Stimulated activated CD8-positive, alpha-beta memory T cell treated with anti-CD3 and anti-CD28 coated beads, Interleukin-4, amount 100 ng/mL, for 24 hours (primary cell): Measurements from ENCODE around the gene TLN1.

ENCODE experiments used
- DNase-seq: peaks from one replicate; pipeline ENCODE4 v3.0.0-alpha.2; 2020; ENCODE audit warnings: low read depth

TLN1 gene

GRCh38 chr9:35755071-35755470 is 23.1 kb upstream of the TLN1 start:
- no peak for DNase-seq

- DNase-seq = no peak
Measured at GRCh38 chr9:35754264-35754663, 22.3 kb upstream of the TLN1 start, which contains the start of gene MSMP. Gene MSMP (minus strand): TSS chr9:35754276. CDS start chr9:35754129, 147 bp downstream.

GRCh38 chr9:35753466-35753865 is 21.5 kb upstream of the TLN1 start:
- no peak for DNase-seq

GRCh38 chr9:35750256-35750531 is 18.2 kb upstream of the TLN1 start:
- DNase-seq = no peak

- DNase-seq = no peak
Measured at GRCh38 chr9:35749515-35750255, 17.7 kb upstream of the TLN1 start.

GRCh38 chr9:35748858-35749514 is 17.0 kb upstream of the TLN1 start, which contains the start of the genes GBA2 and RGP1:
Gene GBA2 (minus strand): TSS chr9:35749228. CDS start chr9:35748704, 524 bp downstream.
Gene RGP1 (plus strand): TSS chr9:35749287. CDS start chr9:35749756, 469 bp downstream.
- peak; percentile 66 for DNase-seq

- DNase-seq = no peak
Measured at GRCh38 chr9:35748242-35748857, 16.4 kb upstream of the TLN1 start.

- no peak for DNase-seq
Measured at GRCh38 chr9:35746583-35746982, 14.6 kb upstream of the TLN1 start.

- no peak for DNase-seq
Measured at GRCh38 chr9:35745569-35745968, 13.6 kb upstream of the TLN1 start.

- DNase-seq = no peak
Measured at GRCh38 chr9:35743880-35744518, 12.0 kb upstream of the TLN1 start.

GRCh38 chr9:35743452-35743851 is 11.5 kb upstream of the TLN1 start:
- no peak for DNase-seq

GRCh38 chr9:35741740-35742139 is 9.7 kb upstream of the TLN1 start:
- no peak for DNase-seq

- no peak for DNase-seq
Measured at GRCh38 chr9:35740243-35740642, 8.2 kb upstream of the TLN1 start.

- no peak for DNase-seq
Measured at GRCh38 chr9:35738924-35739323, 6.9 kb upstream of the TLN1 start.

GRCh38 chr9:35738186-35738585 is 6.2 kb upstream of the TLN1 start:
- no peak for DNase-seq

- DNase-seq = no peak
Measured at GRCh38 chr9:35737143-35737542, 5.1 kb upstream of the TLN1 start.

- no peak for DNase-seq
Measured at GRCh38 chr9:35736201-35736633, 4.2 kb upstream of the TLN1 start.

GRCh38 chr9:35734096-35734495 is 2.1 kb upstream of the TLN1 start:
- DNase-seq = no peak

GRCh38 chr9:35732800-35733541 is 976 bp upstream of the TLN1 start:
- no peak for DNase-seq

GRCh38 chr9:35731415-35732184 is 395 bp downstream of the TLN1 start:
- DNase-seq = no peak

GRCh38 chr9:35730486-35730854 is 1.5 kb downstream of the TLN1 start:
- no peak for DNase-seq
